ENCODE data around the gene CCL20. TPM values are rescaled to one million over a fixed set of nuclear protein-coding genes. Genes with fewer than 3 reads are reported as not detected.

Gene CCL20
- polyA plus RNA-seq, 1 experiment: not detected

DNA sequence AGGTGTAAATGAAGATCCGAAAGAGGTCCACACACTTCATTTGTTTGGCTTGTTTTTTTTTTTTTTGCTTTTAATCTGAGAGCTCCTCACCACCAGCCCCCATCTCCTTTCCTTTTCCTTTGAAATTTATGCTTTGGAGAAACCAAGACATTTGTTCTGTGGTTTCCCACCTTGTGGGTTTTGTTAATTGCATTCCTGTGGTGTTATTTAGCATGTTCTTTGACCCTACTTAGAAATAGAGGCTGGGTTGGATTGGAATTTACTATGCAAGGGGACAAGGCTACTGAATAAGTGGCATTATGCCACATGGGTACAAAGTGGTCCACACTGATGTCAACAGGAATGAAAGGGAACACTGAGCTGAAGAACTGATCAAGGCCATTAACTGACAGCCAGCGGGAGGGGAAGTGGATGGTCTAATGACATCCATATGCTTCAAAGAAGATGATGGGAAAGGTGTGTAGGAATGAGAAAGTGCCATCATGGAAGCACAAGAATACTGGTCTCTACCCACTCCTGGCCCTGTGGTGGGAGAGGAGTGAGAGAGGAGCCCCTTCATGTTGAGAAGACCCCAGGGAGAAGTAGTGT, 8.9 kb downstream of the CCL20 start:
- POLR2A ChIA-PET: no interaction called here
- DNase-seq (ENCODE audit: low read depth, low spot score): no peak

DNA sequence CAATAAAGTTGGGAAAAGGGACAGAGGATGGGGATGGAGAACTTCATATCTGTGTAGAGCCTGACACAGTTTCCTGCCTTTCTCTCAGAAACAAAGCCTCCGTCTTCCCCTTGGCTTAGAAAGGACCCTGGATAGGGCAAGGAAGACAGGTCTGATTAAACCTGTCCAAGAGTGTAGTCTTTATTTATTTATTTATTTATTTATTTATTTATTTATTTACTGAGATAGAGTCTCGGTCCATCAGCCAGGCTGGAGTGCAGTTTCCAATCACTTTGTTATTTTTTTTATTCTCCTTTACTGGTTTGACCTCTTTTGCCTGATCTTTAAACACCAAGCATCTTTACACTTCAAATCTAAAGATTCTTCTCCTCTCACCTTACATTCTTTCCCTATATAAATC, 10.3 kb downstream of the CCL20 start:
- Histone ChIP-seq H3K27ac (ENCODE audit: low read depth, low read length) (no peak overlapping the region), H3K27me3 (ENCODE audit: control insufficient read depth, insufficient read depth, low read length) (no peaks in the 10 kb centered on the region), H3K9me3 (ENCODE audit: control insufficient read depth, insufficient read depth, low read length) (no peaks in the 10 kb centered on the region), H3K4me3 (ENCODE audit: low read depth, low read length) (no peak overlapping the region)
- DNase-seq (ENCODE audit: low read depth, low spot score): no peak
- CTCF ChIA-PET: no interaction called here
- POLR2A ChIA-PET: no interaction called here
- TF ChIP-seq, protein P1, sequence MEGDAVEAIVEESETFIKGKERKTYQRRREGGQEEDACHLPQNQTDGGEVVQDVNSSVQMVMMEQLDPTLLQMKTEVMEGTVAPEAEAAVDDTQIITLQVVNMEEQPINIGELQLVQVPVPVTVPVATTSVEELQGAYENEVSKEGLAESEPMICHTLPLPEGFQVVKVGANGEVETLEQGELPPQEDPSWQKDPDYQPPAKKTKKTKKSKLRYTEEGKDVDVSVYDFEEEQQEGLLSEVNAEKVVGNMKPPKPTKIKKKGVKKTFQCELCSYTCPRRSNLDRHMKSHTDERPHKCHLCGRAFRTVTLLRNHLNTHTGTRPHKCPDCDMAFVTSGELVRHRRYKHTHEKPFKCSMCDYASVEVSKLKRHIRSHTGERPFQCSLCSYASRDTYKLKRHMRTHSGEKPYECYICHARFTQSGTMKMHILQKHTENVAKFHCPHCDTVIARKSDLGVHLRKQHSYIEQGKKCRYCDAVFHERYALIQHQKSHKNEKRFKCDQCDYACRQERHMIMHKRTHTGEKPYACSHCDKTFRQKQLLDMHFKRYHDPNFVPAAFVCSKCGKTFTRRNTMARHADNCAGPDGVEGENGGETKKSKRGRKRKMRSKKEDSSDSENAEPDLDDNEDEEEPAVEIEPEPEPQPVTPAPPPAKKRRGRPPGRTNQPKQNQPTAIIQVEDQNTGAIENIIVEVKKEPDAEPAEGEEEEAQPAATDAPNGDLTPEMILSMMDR (IDR thresholded peaks at IDR 0.05; ENCODE audit: low read depth, low read length): no peak

More for the DNA sequence above, 8.9 kb downstream of the CCL20 start:
- no peak overlapping the region for H3K4me3 ChIP-seq (ENCODE audit: low read depth, low read length)
- TF ChIP-seq, protein P1 (IDR thresholded peaks at IDR 0.05; ENCODE audit: low read depth, low read length): no peak
- H3K9me3 ChIP-seq (ENCODE audit: control insufficient read depth, insufficient read depth, low read length): no peaks in the 10 kb centered on the region
- CTCF ChIA-PET: interaction anchor here (0.6 kb wide), 1 partner anchor 1243 kb away, joined by 4 read pairs; no protein-coding TSS in a partner anchor
- H3K27me3 ChIP-seq (ENCODE audit: control insufficient read depth, insufficient read depth, low read length): no peaks in the 10 kb centered on the region
- no peak overlapping the region for H3K27ac ChIP-seq (ENCODE audit: low read depth, low read length)

DNA sequence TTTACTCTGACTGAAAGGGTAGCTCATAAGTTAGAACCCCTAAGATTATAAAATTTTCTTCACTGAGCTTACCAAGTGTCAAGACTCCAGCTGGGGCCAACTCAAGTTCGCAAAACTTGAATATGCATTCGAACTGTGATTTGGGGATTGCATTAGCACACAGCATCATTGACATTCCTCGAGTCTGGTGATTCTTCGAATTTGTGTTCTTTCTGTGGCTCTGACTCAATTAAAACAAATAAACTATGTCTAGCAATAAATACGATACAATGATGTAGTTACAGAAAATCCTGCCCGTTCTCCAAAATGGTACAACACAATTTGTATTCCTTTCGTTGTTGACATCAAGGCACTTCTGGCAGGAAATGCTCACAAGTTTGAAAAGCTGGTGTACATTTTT, 11.1 kb downstream of the CCL20 start:
- Histone ChIP-seq H3K27me3 (ENCODE audit: control insufficient read depth, insufficient read depth, low read length) (no peaks in the 10 kb centered on the region), H3K4me3 (ENCODE audit: low read depth, low read length) (no peak overlapping the region), H3K9me3 (ENCODE audit: control insufficient read depth, insufficient read depth, low read length) (no peaks in the 10 kb centered on the region), H3K27ac (ENCODE audit: low read depth, low read length) (no peak overlapping the region)
- ChIA-PET POLR2A (no interaction called here), CTCF (no interaction called here)
- TF ChIP-seq, protein P1 (IDR thresholded peaks at IDR 0.05; ENCODE audit: low read depth, low read length): no peak
- DNase-seq (ENCODE audit: low read depth, low spot score): no peak

DNA sequence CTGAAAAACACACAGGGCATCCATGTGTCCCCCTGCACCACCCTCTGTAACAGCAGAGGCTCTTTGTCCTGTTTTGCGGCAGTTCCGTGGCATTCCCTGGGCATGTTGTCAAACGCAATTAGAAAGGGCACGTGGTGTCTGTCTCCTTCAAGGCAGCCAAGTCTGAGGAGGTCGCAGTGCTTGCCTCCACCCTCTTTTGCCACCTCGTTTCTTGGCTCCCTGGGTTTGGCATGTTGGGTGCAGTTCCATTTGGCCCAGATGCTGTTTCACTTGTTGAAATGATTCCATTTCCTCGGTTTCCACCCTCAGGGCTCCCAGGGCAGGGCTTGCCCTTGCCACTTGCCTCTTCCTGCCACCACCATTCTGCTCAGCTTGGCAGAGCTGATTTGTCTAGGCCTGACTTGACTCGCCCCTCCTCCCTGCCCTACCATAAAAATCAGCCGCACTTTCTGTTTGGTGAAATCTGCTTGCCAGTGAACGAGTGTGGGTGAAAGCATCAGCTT, 12.4 kb downstream of the CCL20 start:
- H3K27me3 ChIP-seq (ENCODE audit: control insufficient read depth, insufficient read depth, low read length): no peaks in the 10 kb centered on the region
- no peak for DNase-seq (ENCODE audit: low read depth, low spot score)
- ChIA-PET CTCF (no interaction called here), POLR2A (no interaction called here)
- no peak overlapping the region for H3K27ac ChIP-seq (ENCODE audit: low read depth, low read length)
- H3K4me3 ChIP-seq (ENCODE audit: low read depth, low read length): no peak overlapping the region
- TF ChIP-seq, protein P1 (IDR thresholded peaks at IDR 0.05; ENCODE audit: low read depth, low read length): no peak
- no peaks in the 10 kb centered on the region for H3K9me3 ChIP-seq (ENCODE audit: control insufficient read depth, insufficient read depth, low read length)

DNA sequence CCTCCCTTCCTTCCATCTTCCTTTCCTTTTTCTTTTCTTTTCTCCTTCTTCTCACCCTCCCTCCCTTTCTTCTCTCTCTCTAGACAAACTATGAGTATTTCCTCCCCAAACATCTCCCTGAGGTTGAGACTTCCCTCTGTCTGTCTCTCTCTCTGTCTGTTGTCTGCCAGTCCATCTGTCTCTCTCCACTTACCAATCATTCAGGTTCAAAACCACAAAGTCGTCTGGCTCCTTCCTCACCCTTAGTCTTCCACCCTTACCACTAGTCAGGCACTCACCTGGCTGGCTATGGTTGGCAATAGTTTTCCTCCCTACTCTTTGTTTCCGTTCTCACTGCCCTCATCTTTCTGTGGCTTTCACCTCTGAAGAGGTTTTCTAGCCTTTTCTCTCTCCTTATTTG, 12.9 kb downstream of the CCL20 start:
- TF ChIP-seq, protein P1 (IDR thresholded peaks at IDR 0.05; ENCODE audit: low read depth, low read length): no peak
- Histone ChIP-seq H3K27ac (ENCODE audit: low read depth, low read length) (no peak overlapping the region), H3K4me3 (ENCODE audit: low read depth, low read length) (no peak overlapping the region), H3K9me3 (ENCODE audit: control insufficient read depth, insufficient read depth, low read length) (no peaks in the 10 kb centered on the region), H3K27me3 (ENCODE audit: control insufficient read depth, insufficient read depth, low read length) (no peaks in the 10 kb centered on the region)
- POLR2A ChIA-PET: no interaction called here
- CTCF ChIA-PET: interaction anchor here (1.1 kb wide), 1 partner anchor 64 kb away, joined by 4 read pairs; no protein-coding TSS in a partner anchor
- DNase-seq (ENCODE audit: low read depth, low spot score): no peak

All from AG04450 (cell line).